GM23248 (cell line): ENCODE results near the gene HDGF. TPM values are rescaled to one million over a fixed set of nuclear protein-coding genes. Genes with fewer than 3 reads are reported as not detected.
A peak's percentile ranks its signal among the peaks of the same experiment; 100 is the strongest.

Experiments
- DNase-seq: peaks from one replicate; pipeline ENCODE4 v3.0.0-alpha.2; 2015
- H2AFZ ChIP-seq: fragments of 200-600 bp; sonication (generic); 2 replicates; pipeline ENCODE4 v1.6.1; 2016; ENCODE audit warnings: antibody characterized with exemption
- H3F3A ChIP-seq: fragments of 200-600 bp; sonication (generic); 2 replicates; pipeline ENCODE4 v1.6.1; 2016; ENCODE audit warnings: mild to moderate bottlenecking, antibody characterized with exemption, mixed run types; ENCODE audit not compliant: insufficient read depth
- H3K27ac ChIP-seq: fragments of 200-600 bp; sonication (generic); 2 replicates; pipeline ENCODE4 v1.5.1; 2016; ENCODE audit warnings: mild to moderate bottlenecking
- H3K27me3 ChIP-seq: fragments of 200-600 bp; sonication (generic); replicated peaks from 2 replicates; pipeline ENCODE4 v1.6.1; 2016; ENCODE audit warnings: mild to moderate bottlenecking; ENCODE audit not compliant: insufficient read depth
- H3K36me3 ChIP-seq: fragments of 200-600 bp; sonication (generic); 2 replicates; pipeline ENCODE4 v1.6.1; 2016; ENCODE audit warnings: low read depth, mild to moderate bottlenecking
- H3K4me1 ChIP-seq: fragments of 200-600 bp; sonication (generic); 2 replicates; pipeline ENCODE4 v1.6.1; 2016; ENCODE audit warnings: mild to moderate bottlenecking; ENCODE audit not compliant: insufficient read depth
- H3K4me2 ChIP-seq: fragments of 200-600 bp; sonication (generic); one replicate; pipeline ENCODE4 v1.6.1; 2016; ENCODE audit warnings: mild to moderate bottlenecking; ENCODE audit not compliant: unreplicated experiment
- H3K4me3 ChIP-seq: fragments of 200-600 bp; sonication (generic); 2 replicates; pipeline ENCODE4 v1.5.1; 2016; ENCODE audit warnings: mild to moderate bottlenecking
- H3K79me2 ChIP-seq: fragments of 200-600 bp; sonication (generic); 2 replicates; pipeline ENCODE4 v1.6.1; 2016; ENCODE audit warnings: mild to moderate bottlenecking; ENCODE audit not compliant: insufficient read depth
- H3K9ac ChIP-seq: fragments of 200-600 bp; sonication (generic); 2 replicates; pipeline ENCODE4 v1.6.1; 2016; ENCODE audit warnings: mild to moderate bottlenecking
- H3K9me2 ChIP-seq: fragments of 200-600 bp; sonication (generic); 2 replicates; pipeline ENCODE4 v1.6.1; 2016; ENCODE audit warnings: mixed run types, mild to moderate bottlenecking, moderate library complexity; ENCODE audit not compliant: insufficient read depth
- H3K9me3 ChIP-seq: fragments of 200-600 bp; sonication (generic); one replicate; pipeline ENCODE4 v1.6.1; 2017; ENCODE audit warnings: low read depth
- H4K20me1 ChIP-seq: fragments of 200-600 bp; sonication (generic); 2 replicates; pipeline ENCODE4 v1.6.0; 2016; ENCODE audit not compliant: insufficient read depth
- EZH2 ChIP-seq: fragments of 200-600 bp; sonication (generic); IDR thresholded peaks from 2 replicates; pipeline ENCODE4 v1.6.1; 2018; ENCODE audit warnings: antibody characterized with exemption, mild to moderate bottlenecking; ENCODE audit not compliant: insufficient read depth, poor library complexity, severe bottlenecking
- EZH2phosphoT487 ChIP-seq: fragments of 200-600 bp; sonication (generic); IDR thresholded peaks from 2 replicates; pipeline ENCODE4 v1.6.1; 2018; ENCODE audit warnings: antibody characterized with exemption, moderate library complexity, mild to moderate bottlenecking, low read depth; ENCODE audit not compliant: insufficient read depth
- WGBS, 2 experiments: methylation state at CpG; one replicate each; pipeline ENCODE4 v1.1.6; 2015 to 2017; ENCODE audit warnings: low lambda C conversion rate in 2 of 2, low coverage in 1 of 2; ENCODE audit errors: missing lambda C conversion rate in 2 of 2; 5-methylcytosine and 5-hydroxymethylcytosine counted together
- in situ Hi-C: fragments of 300-500 bp; cut with MboI; formaldehyde crosslinking; loops from 2 replicates; pipeline ENCODE4 v1.15.0; 2020
- polyA plus RNA-seq: library from polyadenylated mRNA; unstranded; fragments of >200 nt; fragmentation: Nextera tagmentation; extraction: Ambion mirVana; gene quantifications from 2 replicates; pipeline ENCODE4 v1.2.1, GENCODE V29; 2016
- total RNA-seq: library from RNA; depleted of rRNA; stranded (reverse); fragments of >200 nt; shearing (Covaris generic); gene quantifications from 2 replicates; pipeline ENCODE4 v1.2.3, GENCODE V29; 2014

Gene HDGF
- total and polyA plus RNA-seq, 2 experiments from 2014 or later: 95.4 to 185 TPM

- no peak for DNase-seq
- no peaks in the 10 kb centered on the region for H3K9me2 ChIP-seq
- in situ Hi-C loops: no loop called here
- H3F3A ChIP-seq: peaks cover 9% of the 10 kb centered on the region; the same call in 1 of the 2 replicates
- no peak overlapping the region for H3K9ac ChIP-seq
- H3K4me2 ChIP-seq: no peak overlapping the region
- WGBS, 2 experiments: 81% methylated on average over 4 of the region's 4 CpGs
- TF ChIP-seq EZH2phosphoT487 (no peak), EZH2 (no peak)
- H4K20me1 ChIP-seq: no peaks in the 10 kb centered on the region
- no peak overlapping the region for H2AFZ ChIP-seq
- H3K27me3 ChIP-seq: no peaks in the 10 kb centered on the region
- no peak overlapping the region for H3K27ac ChIP-seq
- H3K4me3 ChIP-seq: no peak overlapping the region
- H3K9me3 ChIP-seq: no peaks in the 10 kb centered on the region
- peaks cover 52% of the 10 kb centered on the region for H3K79me2 ChIP-seq
- peaks cover 16% of the 10 kb centered on the region; the same call in 1 of the 2 replicates for H3K4me1 ChIP-seq
- peaks cover 29% of the 10 kb centered on the region; the same call in 1 of the 2 replicates for H3K36me3 ChIP-seq
Observed at GRCh38 chr1:156721535-156721934, 29.9 kb downstream of the HDGF start.

DNA sequence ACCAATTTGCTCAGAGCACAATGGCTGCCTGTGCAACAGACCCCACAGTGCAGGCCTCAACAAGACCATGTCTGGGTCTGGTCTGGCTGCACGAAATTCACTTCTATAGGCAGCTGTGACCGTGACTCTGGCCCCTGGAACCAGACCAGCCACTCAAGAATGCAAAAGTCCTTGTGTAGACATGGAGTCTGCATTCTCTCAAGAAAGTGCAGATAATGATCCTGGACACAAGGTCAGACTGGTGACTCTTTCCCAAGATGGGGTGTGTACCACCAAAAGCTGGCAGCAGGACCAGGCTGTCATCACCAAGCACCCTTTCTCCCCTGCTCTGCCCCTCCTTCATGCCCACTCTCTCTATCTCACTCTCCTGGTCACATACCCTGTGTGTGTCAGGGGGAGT, 30.3 kb downstream of the HDGF start:
- Histone ChIP-seq H3K9ac (no peak overlapping the region), H3F3A (peaks cover 5% of the 10 kb centered on the region; the same call in 1 of the 2 replicates), H3K4me3 (no peak overlapping the region), H3K9me2 (no peaks in the 10 kb centered on the region), H3K27ac (no peak overlapping the region), H3K36me3 (peaks cover 29% of the 10 kb centered on the region; the same call in 1 of the 2 replicates), H3K79me2 (peaks cover 48% of the 10 kb centered on the region), H3K27me3 (no peaks in the 10 kb centered on the region), H2AFZ (no peak overlapping the region), H4K20me1 (no peaks in the 10 kb centered on the region), H3K4me2 (no peak overlapping the region), H3K4me1 (peaks cover 12% of the 10 kb centered on the region; the same call in 1 of the 2 replicates), H3K9me3 (no peaks in the 10 kb centered on the region)
- in situ Hi-C loops: no loop called here
- TF ChIP-seq EZH2phosphoT487: no peak
- no peak for TF ChIP-seq EZH2
- 71 to 80% methylated on average over 2 of the region's 2 CpGs for WGBS, 2 experiments
- no peak for DNase-seq

- Histone ChIP-seq H3K4me3 (no peak overlapping the region), H3K27ac (no peak overlapping the region), H3K36me3 (0 out of 2 replicates have a peak, but pooled peaks cover 8% of the 10 kb centered on the region), H3K9me3 (no peaks in the 10 kb centered on the region), H3K9ac (no peak overlapping the region), H3K4me1 (peaks cover 16% of the 10 kb centered on the region), H3K27me3 (no peaks in the 10 kb centered on the region), H3K9me2 (no peaks in the 10 kb centered on the region), H3K79me2 (peaks cover 11% of the 10 kb centered on the region), H2AFZ (no peak overlapping the region), H3F3A (peaks cover 12% of the 10 kb centered on the region; the same call in 1 of the 2 replicates), H3K4me2 (no peak overlapping the region), H4K20me1 (no peaks in the 10 kb centered on the region)
- 92 to 93% methylated on average over 4 of the region's 4 CpGs for WGBS, 2 experiments
- TF ChIP-seq EZH2phosphoT487 (no peak), EZH2 (no peak)
- no peak for DNase-seq
- in situ Hi-C loops: loop anchor here (5.0 kb wide), 1 partner anchor 150 kb away; no protein-coding TSS in a partner anchor
Observed at GRCh38 chr1:156717351-156717750, 34.1 kb downstream of the HDGF start.

GRCh38 chr1:156714830-156715229, 36.6 kb downstream of the HDGF start:
- TF ChIP-seq EZH2: no peak
- no peak for TF ChIP-seq EZH2phosphoT487

GRCh38 chr1:156712626-156713025, 38.8 kb downstream of the HDGF start:
- no peak for TF ChIP-seq EZH2
- no peak for TF ChIP-seq EZH2phosphoT487
- peaks cover 38% of the 10 kb centered on the region for H3F3A ChIP-seq
- no peaks in the 10 kb centered on the region for H3K79me2 ChIP-seq
- peak overlapping the region; percentile 27; the same call in 1 of the 2 replicates for H3K27ac ChIP-seq
- H2AFZ ChIP-seq: no peak overlapping the region
- no peaks in the 10 kb centered on the region for H3K9me2 ChIP-seq
- H3K4me2 ChIP-seq: no peak overlapping the region
- no peaks in the 10 kb centered on the region for H3K9me3 ChIP-seq
- no peak overlapping the region for H3K9ac ChIP-seq
- no peaks in the 10 kb centered on the region for H3K27me3 ChIP-seq
- peak; percentile 24 for DNase-seq
- WGBS, 2 experiments: 42 to 47% methylated on average over 3 of the region's 3 CpGs
- peaks cover 63% of the 10 kb centered on the region for H3K4me1 ChIP-seq
- H3K36me3 ChIP-seq: no peaks in the 10 kb centered on the region
- in situ Hi-C loops: no loop called here
- H3K4me3 ChIP-seq: no peak overlapping the region
- no peaks in the 10 kb centered on the region for H4K20me1 ChIP-seq

More at GRCh38 chr1:156714830-156715229, 36.6 kb downstream of the HDGF start:
- H3K4me2 ChIP-seq: no peak overlapping the region
- H3K36me3 ChIP-seq: no peaks in the 10 kb centered on the region
- DNase-seq: no peak
- H3K9me3 ChIP-seq: no peaks in the 10 kb centered on the region
- H2AFZ ChIP-seq: no peak overlapping the region
- no peak overlapping the region for H3K27ac ChIP-seq
- H3K9ac ChIP-seq: no peak overlapping the region
- H3K79me2 ChIP-seq: no peaks in the 10 kb centered on the region
- WGBS, 2 experiments: 79 to 82% methylated on average over 3 of the region's 3 CpGs
- no peaks in the 10 kb centered on the region for H3K27me3 ChIP-seq
- H3K4me3 ChIP-seq: no peak overlapping the region
- in situ Hi-C loops: loop anchor here (5.0 kb wide), 1 partner anchor 152 kb away; no protein-coding TSS in a partner anchor
- H3K4me1 ChIP-seq: peaks cover 41% of the 10 kb centered on the region
- H4K20me1 ChIP-seq: no peaks in the 10 kb centered on the region
- H3K9me2 ChIP-seq: no peaks in the 10 kb centered on the region
- peaks cover 20% of the 10 kb centered on the region for H3F3A ChIP-seq
